ENCODE results near the gene APBA2.
"Not testable (repeated sequence)": the region's sequence is repeated elsewhere in the genome, so short reads cannot be mapped to it uniquely, and the experiment has no call there.

Gene APBA2

DNA sequence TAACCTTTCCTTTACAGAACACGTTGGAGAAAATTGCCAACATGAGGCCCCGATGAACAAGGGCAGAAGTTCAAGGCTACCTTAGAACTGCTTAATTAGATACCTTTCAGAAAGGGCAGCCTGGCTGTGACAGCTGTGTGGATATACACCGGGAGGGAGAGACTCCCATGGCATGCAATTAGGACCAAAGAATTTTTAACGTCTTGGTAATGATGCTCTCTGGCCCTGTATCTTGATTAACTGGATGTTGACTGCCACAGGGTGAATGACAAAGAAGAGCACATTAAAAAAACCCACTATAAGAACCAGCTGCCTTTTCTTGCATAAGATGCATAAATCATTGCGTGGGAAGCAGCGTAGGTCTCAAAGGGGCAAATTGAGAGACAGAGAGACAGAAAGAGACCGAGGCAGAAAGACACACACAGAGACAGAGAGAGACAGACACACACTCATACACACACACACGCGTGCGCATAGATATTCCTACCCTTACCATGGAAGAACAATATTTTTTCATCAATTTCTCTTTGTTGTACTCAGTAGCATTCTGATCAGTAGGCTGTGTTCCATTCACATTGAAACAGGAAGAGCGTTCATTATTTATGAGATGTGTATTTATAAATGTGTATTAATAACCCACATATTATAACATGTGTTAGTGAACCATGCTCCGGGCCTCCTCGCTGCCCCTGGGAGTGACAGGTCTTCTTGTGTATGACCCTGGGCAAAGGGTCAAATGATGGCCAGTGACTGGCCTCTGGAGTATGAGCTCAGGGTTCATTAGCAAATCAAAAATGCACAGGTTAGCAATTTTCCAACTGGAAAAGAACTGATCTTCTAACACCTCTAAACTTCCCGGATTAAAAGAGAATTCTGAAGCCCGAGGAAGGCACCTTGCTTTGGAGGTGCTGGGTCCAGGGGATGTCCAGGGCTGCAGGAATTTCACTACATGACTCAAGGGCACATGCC is 265.0 kb downstream of the APBA2 start:
- no peaks in the 10 kb centered on the region for H3K4me1 Mint-ChIP-seq
- no peak overlapping the region for H3K27ac Mint-ChIP-seq
- no peaks in the 10 kb centered on the region for H3K36me3 Mint-ChIP-seq
- H3K27me3 Mint-ChIP-seq, result peaks cover 6% of the 10 kb centered on the region
- H3K9me3 Mint-ChIP-seq, result no peaks in the 10 kb centered on the region
- H3K4me3 Mint-ChIP-seq, result no peak overlapping the region

DNA sequence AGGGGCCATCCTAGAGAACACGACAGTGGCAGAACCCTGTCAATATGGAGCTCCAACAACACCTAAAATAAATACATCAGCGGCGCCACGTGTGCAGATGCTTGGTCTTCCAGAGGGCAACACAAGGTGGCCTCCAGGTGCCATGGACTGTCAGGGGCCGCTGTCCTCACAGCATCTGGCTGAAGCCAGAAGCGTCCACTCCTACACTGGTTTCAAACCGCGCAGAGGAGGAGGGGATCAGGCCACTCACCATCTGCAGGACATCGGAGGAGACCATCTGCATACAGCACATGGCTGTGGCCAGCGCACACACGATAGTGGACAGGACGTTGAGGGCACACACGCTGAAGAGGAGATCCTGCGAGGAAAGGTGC is 265.7 kb downstream of the APBA2 start:
- H3K27ac Mint-ChIP-seq, result no peak overlapping the region
- H3K9me3 Mint-ChIP-seq, result no peaks in the 10 kb centered on the region
- no peaks in the 10 kb centered on the region for H3K4me1 Mint-ChIP-seq
- H3K27me3 Mint-ChIP-seq, result peaks cover 7% of the 10 kb centered on the region
- H3K4me3 Mint-ChIP-seq, result no peak overlapping the region
- H3K36me3 Mint-ChIP-seq, result no peaks in the 10 kb centered on the region

DNA sequence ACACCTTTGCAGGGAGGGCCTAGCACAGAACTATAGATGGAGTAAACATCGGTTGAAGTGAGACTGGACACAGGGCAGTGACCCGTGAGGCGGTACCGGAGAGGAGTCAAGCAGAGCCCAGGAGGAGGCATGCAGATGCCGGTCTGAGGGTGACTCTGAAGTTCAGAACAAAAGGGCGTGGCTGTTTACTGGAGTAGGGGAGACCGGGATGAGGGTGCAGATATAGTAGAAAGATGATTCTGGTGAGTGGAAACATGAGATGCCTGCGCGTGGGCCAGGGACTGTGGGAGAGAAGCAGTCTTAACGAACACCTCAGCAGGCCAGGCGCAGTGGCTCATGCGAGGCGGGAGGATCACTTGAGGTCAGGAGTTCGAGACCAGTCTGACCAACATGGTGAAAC is 270.7 kb downstream of the APBA2 start:
- Mint-ChIP-seq H3K4me3 (no peak overlapping the region), H3K27me3 (peaks cover 18% of the 10 kb centered on the region), H3K27ac (no peak overlapping the region), H3K36me3 (no peaks in the 10 kb centered on the region), H3K4me1 (peaks cover 5% of the 10 kb centered on the region), H3K9me3 (peaks cover 2% of the 10 kb centered on the region)

DNA sequence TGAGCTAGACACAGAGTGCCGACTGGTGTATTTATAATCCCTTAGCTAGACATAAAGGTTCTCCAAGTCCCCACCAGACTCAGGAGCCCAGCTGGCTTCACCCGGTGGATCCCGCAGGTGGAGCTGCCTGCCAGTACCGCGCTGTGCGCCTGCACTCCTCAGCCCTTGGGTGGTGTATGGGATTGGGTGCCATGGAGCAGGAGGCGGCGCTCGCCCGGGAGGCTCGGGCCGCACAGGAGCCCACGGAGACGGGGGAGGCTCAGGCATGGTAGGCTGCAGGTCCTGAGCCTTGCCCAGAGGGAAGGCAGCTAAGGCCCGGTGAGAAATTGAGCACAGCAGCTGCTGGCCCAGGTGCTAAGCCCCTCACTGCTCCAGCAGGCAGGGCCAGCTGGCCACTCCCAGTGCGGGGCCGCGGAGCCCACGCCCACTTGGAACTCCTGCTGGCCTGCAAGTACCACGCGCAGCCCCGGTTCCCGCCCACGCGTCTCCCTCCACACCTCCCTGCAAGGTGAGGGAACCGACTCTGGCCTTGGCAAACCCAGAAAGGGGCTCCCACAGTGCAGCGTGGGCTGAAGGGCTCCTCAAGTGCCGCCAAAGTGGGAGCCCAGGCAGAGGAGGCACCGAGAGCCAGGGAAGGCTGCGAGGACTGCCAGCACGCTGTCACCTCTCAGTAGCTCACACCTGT is 274.1 kb downstream of the APBA2 start:
- no peak overlapping the region for H3K4me3 Mint-ChIP-seq
- peaks cover 31% of the 10 kb centered on the region for H3K27me3 Mint-ChIP-seq
- peaks cover 7% of the 10 kb centered on the region for H3K9me3 Mint-ChIP-seq
- H3K27ac Mint-ChIP-seq, result no peak overlapping the region
- H3K4me1 Mint-ChIP-seq, result peaks cover 5% of the 10 kb centered on the region
- H3K36me3 Mint-ChIP-seq, result peaks cover 2% of the 10 kb centered on the region

DNA sequence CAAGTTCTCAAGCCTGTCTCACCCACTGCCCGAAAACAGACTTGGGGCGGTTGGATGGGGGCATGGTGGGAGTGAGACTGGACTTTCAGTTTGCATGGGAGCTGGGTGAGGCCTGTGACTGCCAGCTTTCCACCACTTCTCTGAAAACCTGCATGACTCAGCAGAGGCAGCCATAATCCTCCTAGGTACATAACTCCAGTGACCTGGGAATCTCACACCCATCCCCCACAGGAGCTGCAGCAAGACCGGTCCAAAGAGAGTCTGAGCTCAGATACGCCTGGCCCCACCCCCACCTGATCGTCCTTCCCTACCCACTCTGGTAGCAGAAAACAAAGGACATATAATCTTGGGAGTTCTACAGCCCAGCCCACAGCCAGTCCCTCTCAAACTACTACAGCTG is 276.6 kb downstream of the APBA2 start:
- H3K4me1 Mint-ChIP-seq, result peaks cover 5% of the 10 kb centered on the region
- H3K27me3 Mint-ChIP-seq, result peaks cover 30% of the 10 kb centered on the region
- H3K27ac Mint-ChIP-seq, result no peak overlapping the region
- peaks cover 7% of the 10 kb centered on the region for H3K9me3 Mint-ChIP-seq
- peaks cover 2% of the 10 kb centered on the region for H3K36me3 Mint-ChIP-seq
- H3K4me3 Mint-ChIP-seq, result no peak overlapping the region

DNA sequence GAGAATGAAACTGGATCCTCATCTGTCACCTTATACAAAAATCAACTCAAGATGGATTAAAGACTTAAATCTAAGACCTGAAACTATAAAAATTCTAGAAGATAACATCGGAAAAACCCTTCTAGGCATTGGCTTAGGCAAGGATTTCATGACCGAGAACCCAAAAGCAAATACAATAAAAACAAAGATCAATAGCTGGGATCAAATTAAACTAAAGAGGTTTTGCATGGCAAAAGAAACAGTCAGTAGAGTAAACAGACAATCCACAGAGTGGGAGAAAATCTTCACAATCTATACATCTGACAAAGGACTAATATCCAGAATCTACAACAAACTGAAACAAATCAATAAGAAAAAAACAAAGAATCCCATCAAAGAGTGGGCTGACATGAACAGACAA is 281.3 kb downstream of the APBA2 start:
- H3K27me3 Mint-ChIP-seq, result peaks cover 16% of the 10 kb centered on the region
- H3K4me3 Mint-ChIP-seq, H3K4me1 Mint-ChIP-seq, H3K27ac Mint-ChIP-seq, H3K36me3 Mint-ChIP-seq, H3K9me3 Mint-ChIP-seq: not testable (repeated sequence)
